ENCODE measurements around the gene SLC8B1. TPM values are rescaled to one million over a fixed set of nuclear protein-coding genes. Genes with fewer than 3 reads are reported as not detected.

The SLC8B1 gene
- total and polyA plus RNA-seq, 2 of the 4 experiments (the other 2 are of a cell fraction), result 4.1 to 10.2 TPM

DNA sequence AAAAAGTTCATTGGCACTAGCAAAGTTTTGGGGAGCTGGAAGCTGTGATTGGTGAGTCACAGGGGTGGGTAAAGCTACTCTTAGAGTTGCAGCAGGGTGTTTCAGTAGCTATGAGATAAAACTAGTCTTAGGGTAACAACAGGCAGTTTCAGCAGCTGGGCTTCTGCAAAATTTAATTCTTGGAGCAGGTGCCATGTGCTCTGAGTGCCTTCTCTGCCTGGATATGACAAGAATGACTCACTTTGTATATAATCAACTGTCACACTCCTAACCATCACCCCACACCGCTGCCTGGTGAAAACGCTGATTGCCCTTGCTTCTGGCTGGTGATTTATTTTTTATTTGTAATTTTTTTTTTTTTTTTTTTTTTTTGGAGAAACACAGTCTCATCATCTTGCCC is 13.0 kb upstream of the SLC8B1 start:
- Histone ChIP-seq H3K4me2 (ENCODE audit: low read depth, low read length) (no peak overlapping the region), H2AFZ (replicated peaks; ENCODE audit: low read length, poor library complexity) (no peak overlapping the region), H2BK5ac (ENCODE audit: low read depth, low read length, poor library complexity, severe bottlenecking) (no peak overlapping the region), H3K14ac (replicated peaks; ENCODE audit: low read depth, low read length) (no peak overlapping the region), H4K91ac (ENCODE audit: insufficient read depth, low read depth, low read length) (no peak overlapping the region), H3K9me3 (ENCODE audit: control insufficient read depth, insufficient read depth, low read length) (no peaks in the 10 kb centered on the region), H2AK9ac (replicated peaks; ENCODE audit: low read depth, low read length, poor library complexity) (no peak overlapping the region), H3K4me3 (ENCODE audit: insufficient read depth, low read depth, low read length) (no peak overlapping the region), H2BK120ac (ENCODE audit: low read depth, low read length) (no peak overlapping the region), H3K9me1 (ENCODE audit: insufficient read depth, low read length) (no peaks in the 10 kb centered on the region), H2BK20ac (ENCODE audit: low read depth, low read length) (no peak overlapping the region), H4K8ac (ENCODE audit: low read depth in 2 of 2, low read length in 2 of 2) (no peak overlapping the region), H3K23ac (ENCODE audit: low read depth, low read length) (no peak overlapping the region), H3K56ac (ENCODE audit: extremely low read depth, insufficient read depth, low read length) (no peak overlapping the region), H3K4me1 (ENCODE audit: control insufficient read depth, insufficient read depth, low read length) (no peaks in the 10 kb centered on the region; the same call in 1 of the 2 replicates), H3K9ac (ENCODE audit: low read depth, low read length) (no peak overlapping the region), H3K79me1 (ENCODE audit: low read depth in 1 of 2, low read length in 2 of 2) (no peaks in the 10 kb centered on the region), H3K18ac (ENCODE audit: low read depth, low read length) (no peak overlapping the region), H3K27me3 (ENCODE audit: control insufficient read depth, insufficient read depth, low read length) (peaks cover 9% of the 10 kb centered on the region; the same call in 1 of the 2 replicates), H3K27ac (ENCODE audit: insufficient read depth, low read length) (no peak overlapping the region), H2BK15ac (ENCODE audit: low read depth, low read length) (no peak overlapping the region), H4K5ac (ENCODE audit: low read depth, low read length) (no peak overlapping the region), H3K4ac (ENCODE audit: low read depth, low read length) (no peak overlapping the region), H2AK5ac (ENCODE audit: low read depth, low read length) (no peak overlapping the region), H4K20me1 (ENCODE audit: insufficient read depth, low read length) (no peaks in the 10 kb centered on the region), H3K36me3 (ENCODE audit: control insufficient read depth, insufficient read depth, low read length) (no peaks in the 10 kb centered on the region)
- in situ Hi-C loops (cut with MboI; ENCODE audit: low sequenced_read_pairs), result no loop called here
- intact Hi-C loops (cut with micrococcal nuclease), result no loop called here
- ATAC-seq (ENCODE audit: low read depth) (no peak), DNase-seq (no peak)
- BruUV-seq (replicated peaks), result no TSS peak
- no CpG with 5 or more reads among the region's 2 CpGs for WGBS, 2 experiments (ENCODE audit: extremely low coverage in 2 of 2, insufficient read length in 1 of 2)
- ChIA-PET POLR2A (ENCODE audit: unreplicated experiment) (no interaction called here), CTCF (interaction anchor here (0.6 kb wide), 1 partner anchor 142 kb away, joined by 3 read pairs; no protein-coding TSS in a partner anchor)
- dilution Hi-C loops (cut with HindIII; ENCODE audit: low sequenced_read_pairs, unreplicated experiment), result no loop called here
- TF ChIP-seq RAD21 (IDR thresholded peaks at IDR 0.05; ENCODE audit: low read length) (no peak), MAFK (IDR thresholded peaks at IDR 0.05; ENCODE audit: low read depth, low read length) (no peak), MAZ (IDR thresholded peaks at IDR 0.05; ENCODE audit: borderline replicate concordance, low read depth, low read length) (no peak)
- TF ChIP-seq, protein P1, sequence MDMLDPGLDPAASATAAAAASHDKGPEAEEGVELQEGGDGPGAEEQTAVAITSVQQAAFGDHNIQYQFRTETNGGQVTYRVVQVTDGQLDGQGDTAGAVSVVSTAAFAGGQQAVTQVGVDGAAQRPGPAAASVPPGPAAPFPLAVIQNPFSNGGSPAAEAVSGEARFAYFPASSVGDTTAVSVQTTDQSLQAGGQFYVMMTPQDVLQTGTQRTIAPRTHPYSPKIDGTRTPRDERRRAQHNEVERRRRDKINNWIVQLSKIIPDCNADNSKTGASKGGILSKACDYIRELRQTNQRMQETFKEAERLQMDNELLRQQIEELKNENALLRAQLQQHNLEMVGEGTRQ (IDR thresholded peaks at IDR 0.05; ENCODE audit: low read depth, low read length), result no peak
- TF ChIP-seq, protein P2, sequence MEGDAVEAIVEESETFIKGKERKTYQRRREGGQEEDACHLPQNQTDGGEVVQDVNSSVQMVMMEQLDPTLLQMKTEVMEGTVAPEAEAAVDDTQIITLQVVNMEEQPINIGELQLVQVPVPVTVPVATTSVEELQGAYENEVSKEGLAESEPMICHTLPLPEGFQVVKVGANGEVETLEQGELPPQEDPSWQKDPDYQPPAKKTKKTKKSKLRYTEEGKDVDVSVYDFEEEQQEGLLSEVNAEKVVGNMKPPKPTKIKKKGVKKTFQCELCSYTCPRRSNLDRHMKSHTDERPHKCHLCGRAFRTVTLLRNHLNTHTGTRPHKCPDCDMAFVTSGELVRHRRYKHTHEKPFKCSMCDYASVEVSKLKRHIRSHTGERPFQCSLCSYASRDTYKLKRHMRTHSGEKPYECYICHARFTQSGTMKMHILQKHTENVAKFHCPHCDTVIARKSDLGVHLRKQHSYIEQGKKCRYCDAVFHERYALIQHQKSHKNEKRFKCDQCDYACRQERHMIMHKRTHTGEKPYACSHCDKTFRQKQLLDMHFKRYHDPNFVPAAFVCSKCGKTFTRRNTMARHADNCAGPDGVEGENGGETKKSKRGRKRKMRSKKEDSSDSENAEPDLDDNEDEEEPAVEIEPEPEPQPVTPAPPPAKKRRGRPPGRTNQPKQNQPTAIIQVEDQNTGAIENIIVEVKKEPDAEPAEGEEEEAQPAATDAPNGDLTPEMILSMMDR (conservative IDR thresholded peaks at IDR 0.05; ENCODE audit: low read depth, low read length), result no peak

All from IMR-90 (cell line).